Activated naive CD8-positive, alpha-beta T cell treated with anti-CD3 and anti-CD28 coated beads, Interleukin-2, amount 50 U/mL, for 24 hours (primary cell): ENCODE results near the gene NOC4L.

ENCODE experiments used
- ATAC-seq: fragments of 150-1000 bp; cut with Tn5 transposase; one replicate; pipeline ENCODE4 v1.10.0; 2021
- DNase-seq: peaks from one replicate; pipeline ENCODE4 v3.0.0; 2021
- H3K27ac Mint-ChIP-seq: one replicate; pipeline ENCODE4 v1.8.0; 2021; ENCODE audit warnings: mild to moderate bottlenecking, mixed read lengths
- H3K27me3 Mint-ChIP-seq: one replicate; pipeline ENCODE4 v1.8.0; 2021; ENCODE audit warnings: mixed read lengths
- H3K36me3 Mint-ChIP-seq: one replicate; pipeline ENCODE4 v1.8.0; 2021; ENCODE audit warnings: low read depth, mixed read lengths
- H3K4me1 Mint-ChIP-seq: one replicate; pipeline ENCODE4 v1.8.0; 2021; ENCODE audit warnings: mixed read lengths
- H3K4me3 Mint-ChIP-seq: one replicate; pipeline ENCODE4 v1.8.0; 2021; ENCODE audit warnings: mild to moderate bottlenecking, moderate library complexity, mixed read lengths
- H3K9me3 Mint-ChIP-seq: one replicate; pipeline ENCODE4 v1.8.0; 2021; ENCODE audit warnings: mixed read lengths

NOC4L gene

GRCh38 chr12:132181570-132182200, 37.4 kb downstream of the NOC4L start:
- no peak overlapping the region for H3K27ac Mint-ChIP-seq

GRCh38 chr12:132182206-132182710, 38.0 kb downstream of the NOC4L start:
- DNase-seq (no peak), ATAC-seq (no peak)
- no peaks in the 10 kb centered on the region for H3K36me3 Mint-ChIP-seq
- no peak overlapping the region for H3K27ac Mint-ChIP-seq
- H3K9me3 Mint-ChIP-seq: no peaks in the 10 kb centered on the region
- H3K27me3 Mint-ChIP-seq: peaks cover 4% of the 10 kb centered on the region
- H3K4me3 Mint-ChIP-seq: no peak overlapping the region
- peaks cover 36% of the 10 kb centered on the region for H3K4me1 Mint-ChIP-seq

More at GRCh38 chr12:132181570-132182200, 37.4 kb downstream of the NOC4L start:
- peaks cover 6% of the 10 kb centered on the region for H3K27me3 Mint-ChIP-seq
- H3K9me3 Mint-ChIP-seq: no peaks in the 10 kb centered on the region
- ATAC-seq (no peak), DNase-seq (no peak)
- peaks cover 31% of the 10 kb centered on the region for H3K4me1 Mint-ChIP-seq
- no peak overlapping the region for H3K4me3 Mint-ChIP-seq
- no peaks in the 10 kb centered on the region for H3K36me3 Mint-ChIP-seq

GRCh38 chr12:132182711-132183365, 38.6 kb downstream of the NOC4L start:
- peaks cover 41% of the 10 kb centered on the region for H3K4me1 Mint-ChIP-seq
- no peaks in the 10 kb centered on the region for H3K9me3 Mint-ChIP-seq
- H3K27me3 Mint-ChIP-seq: peaks cover 4% of the 10 kb centered on the region
- no peak overlapping the region for H3K27ac Mint-ChIP-seq
- H3K36me3 Mint-ChIP-seq: no peaks in the 10 kb centered on the region
- ATAC-seq (no peak), DNase-seq (no peak)
- no peak overlapping the region for H3K4me3 Mint-ChIP-seq

GRCh38 chr12:132185705-132186104, 41.4 kb downstream of the NOC4L start:
- Mint-ChIP-seq H3K9me3 (no peaks in the 10 kb centered on the region), H3K27ac (peak overlapping the region; percentile 87), H3K36me3 (no peaks in the 10 kb centered on the region), H3K4me1 (peaks cover 41% of the 10 kb centered on the region), H3K4me3 (peak overlapping the region; percentile 78), H3K27me3 (peaks cover 4% of the 10 kb centered on the region)
- DNase-seq (no peak), ATAC-seq (no peak)

- no peaks in the 10 kb centered on the region for H3K36me3 Mint-ChIP-seq
- peak overlapping the region; percentile 87 for H3K27ac Mint-ChIP-seq
- H3K4me1 Mint-ChIP-seq: peaks cover 44% of the 10 kb centered on the region
- peak; percentile 20 for DNase-seq
- no peak for ATAC-seq
- H3K4me3 Mint-ChIP-seq: peak overlapping the region; percentile 78
- H3K27me3 Mint-ChIP-seq: peaks cover 4% of the 10 kb centered on the region
- H3K9me3 Mint-ChIP-seq: no peaks in the 10 kb centered on the region
These were observed 42.1 kb downstream of the NOC4L start for GRCh38 chr12:132186208-132186856.

GRCh38 chr12:132186857-132187620, 42.8 kb downstream of the NOC4L start:
- Mint-ChIP-seq H3K4me1 (peaks cover 44% of the 10 kb centered on the region), H3K9me3 (no peaks in the 10 kb centered on the region), H3K27ac (peak overlapping the region; percentile 87), H3K4me3 (peak overlapping the region; percentile 78), H3K27me3 (peaks cover 4% of the 10 kb centered on the region), H3K36me3 (no peaks in the 10 kb centered on the region)
- ATAC-seq: no peak
- DNase-seq: peak; percentile 31

- Mint-ChIP-seq H3K27me3 (peaks cover 4% of the 10 kb centered on the region), H3K4me1 (peaks cover 44% of the 10 kb centered on the region), H3K27ac (no peak overlapping the region), H3K4me3 (no peak overlapping the region), H3K9me3 (no peaks in the 10 kb centered on the region), H3K36me3 (no peaks in the 10 kb centered on the region)
- ATAC-seq: no peak
- no peak for DNase-seq
These were observed 43.6 kb downstream of the NOC4L start for GRCh38 chr12:132187646-132188450.

- DNase-seq (no peak), ATAC-seq (no peak)
- H3K27ac Mint-ChIP-seq: no peak overlapping the region
- peak overlapping the region; percentile 82 for H3K4me3 Mint-ChIP-seq
- no peaks in the 10 kb centered on the region for H3K36me3 Mint-ChIP-seq
- H3K9me3 Mint-ChIP-seq: peaks cover 2% of the 10 kb centered on the region
- H3K4me1 Mint-ChIP-seq: peaks cover 44% of the 10 kb centered on the region
- peaks cover 4% of the 10 kb centered on the region for H3K27me3 Mint-ChIP-seq
These were observed 44.2 kb downstream of the NOC4L start for GRCh38 chr12:132188451-132188901.

- H3K9me3 Mint-ChIP-seq: peaks cover 4% of the 10 kb centered on the region
- no peak for DNase-seq
- H3K27ac Mint-ChIP-seq: peak overlapping the region; percentile 71
- ATAC-seq: no peak
- no peaks in the 10 kb centered on the region for H3K36me3 Mint-ChIP-seq
- peaks cover 44% of the 10 kb centered on the region for H3K4me1 Mint-ChIP-seq
- peak overlapping the region; percentile 82 for H3K4me3 Mint-ChIP-seq
- peaks cover 4% of the 10 kb centered on the region for H3K27me3 Mint-ChIP-seq
These were observed 44.7 kb downstream of the NOC4L start for GRCh38 chr12:132188916-132189325.

GRCh38 chr12:132189378-132190011, 45.2 kb downstream of the NOC4L start:
- no peaks in the 10 kb centered on the region for H3K36me3 Mint-ChIP-seq
- peak overlapping the region; percentile 82 for H3K4me3 Mint-ChIP-seq
- H3K27ac Mint-ChIP-seq: peak overlapping the region; percentile 74
- peaks cover 44% of the 10 kb centered on the region for H3K4me1 Mint-ChIP-seq
- H3K9me3 Mint-ChIP-seq: peaks cover 9% of the 10 kb centered on the region
- H3K27me3 Mint-ChIP-seq: peaks cover 4% of the 10 kb centered on the region
- DNase-seq (peak; percentile 93), ATAC-seq (peak; percentile 95)

- Mint-ChIP-seq H3K27ac (peak overlapping the region; percentile 74), H3K9me3 (peaks cover 9% of the 10 kb centered on the region), H3K27me3 (peaks cover 4% of the 10 kb centered on the region), H3K4me1 (peaks cover 42% of the 10 kb centered on the region), H3K36me3 (peaks cover 3% of the 10 kb centered on the region), H3K4me3 (peak overlapping the region; percentile 82)
- ATAC-seq: peak; percentile 4
- DNase-seq: no peak
These were observed 45.9 kb downstream of the NOC4L start for GRCh38 chr12:132190012-132190755.

- ATAC-seq (no peak), DNase-seq (no peak)
- no peak overlapping the region for H3K4me3 Mint-ChIP-seq
- H3K4me1 Mint-ChIP-seq: peaks cover 34% of the 10 kb centered on the region
- no peak overlapping the region for H3K27ac Mint-ChIP-seq
- peaks cover 3% of the 10 kb centered on the region for H3K36me3 Mint-ChIP-seq
- H3K9me3 Mint-ChIP-seq: peaks cover 9% of the 10 kb centered on the region
- peaks cover 1% of the 10 kb centered on the region for H3K27me3 Mint-ChIP-seq
These were observed 46.7 kb downstream of the NOC4L start for GRCh38 chr12:132190834-132191500.
